Astrocyte (in vitro differentiated cells and primary cell): ENCODE data around the gene NPR1.

Experiments
- CTCF ChIP-seq: IDR thresholded peaks from 2 replicates; pipeline ENCODE4 v1.5.1; 2011; ENCODE audit warnings: low read depth, mild to moderate bottlenecking, inconsistent platforms, low read length, moderate library complexity; ENCODE audit not compliant: insufficient read depth
- EZH2 ChIP-seq: IDR thresholded peaks from 2 replicates; pipeline ENCODE4 v1.6.1; 2012; ENCODE audit warnings: mild to moderate bottlenecking, low read length, inconsistent platforms; ENCODE audit not compliant: insufficient read depth

GRCh38 chr1:153688736-153689328 is 10.3 kb downstream of the NPR1 start:
- TF ChIP-seq CTCF = no peak
- no peak for TF ChIP-seq EZH2
